ENCODE results near the gene UBE2Q2. TPM values are rescaled to one million over a fixed set of nuclear protein-coding genes. Genes with fewer than 3 reads are reported as not detected.
A peak's percentile ranks its signal among the peaks of the same experiment; 100 is the strongest.

Gene UBE2Q2
- total RNA-seq, 2 experiments from 2014 or later: 29.3 to 33.5 TPM

- Mint-ChIP-seq H3K36me3 (ENCODE audit: low read depth) (no peaks in the 10 kb centered on the region), H3K27me3 (no peaks in the 10 kb centered on the region), H3K9me3 (no peaks in the 10 kb centered on the region), H3K27ac (no peak overlapping the region), H3K4me1 (ENCODE audit: low read depth) (no peaks in the 10 kb centered on the region), H3K4me3 (no peak overlapping the region)
- Histone ChIP-seq H3K36me3 (ENCODE audit: insufficient read depth, low read length) (no peaks in the 10 kb centered on the region), H3K9me3 (ENCODE audit: control insufficient read depth in 1 of 2, insufficient read depth in 1 of 2, low read length in 2 of 2) (no peaks in the 10 kb centered on the region), H3K27ac (ENCODE audit: low read depth in 1 of 2, low read length in 2 of 2) (peak overlapping the region in 1 of 2 donors; percentile 13), H3K4me1 (ENCODE audit: insufficient read depth, low read length) (peaks cover 6% of the 10 kb centered on the region), H3K27me3 (ENCODE audit: control insufficient read depth in 1 of 2, insufficient read depth in 2 of 2, low read length in 2 of 2) (no peaks in the 10 kb centered on the region), H3K4me3 (ENCODE audit: low read length) (no peak overlapping the region)
- ATAC-seq (ENCODE audit: poor library complexity): peak; percentile 93
- POLR2A ChIA-PET: no interaction called here
- peak in 11 of 14 experiments; percentile 15 to 74 (median 30) for DNase-seq
- no peak for TF ChIP-seq CTCF (IDR thresholded peaks at IDR 0.05)
- CTCF ChIA-PET: interaction anchor here (1.0 to 1.4 kb wide), 2 partner anchors 11 to 12 kb away, joined by 3 read pairs; no protein-coding TSS in a partner anchor
- intact Hi-C loops (cut with DNase I, micrococcal nuclease): no loop called here
These were observed 6.3 kb upstream of the UBE2Q2 start for GRCh38 chr15:75836959-75837334.

- H3K4me1 Mint-ChIP-seq (ENCODE audit: low read depth): peaks cover 23% of the 10 kb centered on the region
- Histone ChIP-seq H3K27ac (ENCODE audit: low read depth in 1 of 2, low read length in 2 of 2) (no peak overlapping the region), H3K36me3 (ENCODE audit: insufficient read depth, low read length) (no peaks in the 10 kb centered on the region), H3K27me3 (ENCODE audit: control insufficient read depth in 1 of 2, insufficient read depth in 2 of 2, low read length in 2 of 2) (no peaks in the 10 kb centered on the region), H3K9me3 (ENCODE audit: control insufficient read depth in 1 of 2, insufficient read depth in 1 of 2, low read length in 2 of 2) (no peaks in the 10 kb centered on the region), H3K4me3 (ENCODE audit: low read length) (no peak overlapping the region), H3K4me1 (ENCODE audit: insufficient read depth, low read length) (peaks cover 26% of the 10 kb centered on the region)
- no peak overlapping the region for H3K27ac Mint-ChIP-seq
- no peak for DNase-seq
- ATAC-seq (ENCODE audit: poor library complexity): no peak
- CTCF ChIA-PET: interaction anchor here (0.9 to 1.8 kb wide), 2 partner anchors 24 to 39 kb away, joined by 3 to 4 read pairs; no protein-coding TSS in a partner anchor
- H3K4me3 Mint-ChIP-seq: no peak overlapping the region
- no peaks in the 10 kb centered on the region for H3K27me3 Mint-ChIP-seq
- POLR2A ChIA-PET: interaction anchor here (1.0 to 2.3 kb wide), 2 partner anchors 385 to 386 kb away, joined by 3 to 7 read pairs; no protein-coding TSS in a partner anchor
- H3K9me3 Mint-ChIP-seq: no peaks in the 10 kb centered on the region
- peaks cover 5% of the 10 kb centered on the region for H3K36me3 Mint-ChIP-seq (ENCODE audit: low read depth)
- TF ChIP-seq CTCF (IDR thresholded peaks at IDR 0.05): no peak
- intact Hi-C loops (cut with DNase I, micrococcal nuclease): no loop called here
These were observed 2.6 kb upstream of the UBE2Q2 start for GRCh38 chr15:75840659-75841058.

- peaks cover 5% of the 10 kb centered on the region for H3K36me3 Mint-ChIP-seq (ENCODE audit: low read depth)
- peaks cover 31% of the 10 kb centered on the region for H3K4me1 ChIP-seq (ENCODE audit: insufficient read depth, low read length)
- H3K27ac Mint-ChIP-seq: peak overlapping the region; percentile 85
- no peaks in the 10 kb centered on the region for H3K27me3 Mint-ChIP-seq
- TF ChIP-seq CTCF (IDR thresholded peaks at IDR 0.05): no peak
- ChIA-PET CTCF (interaction anchor here (1.8 kb wide), 1 partner anchor 40 kb away, joined by 4 read pairs; no protein-coding TSS in a partner anchor), POLR2A (interaction anchor here (1.0 to 2.3 kb wide), 3 partner anchors 45 to 387 kb away, joined by 3 to 7 read pairs (median 3); no protein-coding TSS in a partner anchor)
- H3K36me3 ChIP-seq (ENCODE audit: insufficient read depth, low read length): no peaks in the 10 kb centered on the region
- H3K4me1 Mint-ChIP-seq (ENCODE audit: low read depth): peaks cover 31% of the 10 kb centered on the region
- no peak overlapping the region for H3K27ac ChIP-seq (ENCODE audit: low read depth in 1 of 2, low read length in 2 of 2)
- peak overlapping the region; percentile 84 for H3K4me3 Mint-ChIP-seq
- no peaks in the 10 kb centered on the region for H3K9me3 Mint-ChIP-seq
- no peaks in the 10 kb centered on the region for H3K9me3 ChIP-seq (ENCODE audit: control insufficient read depth in 1 of 2, insufficient read depth in 1 of 2, low read length in 2 of 2)
- no peaks in the 10 kb centered on the region for H3K27me3 ChIP-seq (ENCODE audit: control insufficient read depth in 1 of 2, insufficient read depth in 2 of 2, low read length in 2 of 2)
- DNase-seq (no peak), ATAC-seq (ENCODE audit: poor library complexity) (no peak)
- intact Hi-C loops (cut with DNase I, micrococcal nuclease): no loop called here
- H3K4me3 ChIP-seq (ENCODE audit: low read length): no peak overlapping the region
These were observed 1.6 kb upstream of the UBE2Q2 start for GRCh38 chr15:75841626-75842025.
